ENCODE results near the gene PRPF6.

- TF ChIP-seq, protein P1, sequence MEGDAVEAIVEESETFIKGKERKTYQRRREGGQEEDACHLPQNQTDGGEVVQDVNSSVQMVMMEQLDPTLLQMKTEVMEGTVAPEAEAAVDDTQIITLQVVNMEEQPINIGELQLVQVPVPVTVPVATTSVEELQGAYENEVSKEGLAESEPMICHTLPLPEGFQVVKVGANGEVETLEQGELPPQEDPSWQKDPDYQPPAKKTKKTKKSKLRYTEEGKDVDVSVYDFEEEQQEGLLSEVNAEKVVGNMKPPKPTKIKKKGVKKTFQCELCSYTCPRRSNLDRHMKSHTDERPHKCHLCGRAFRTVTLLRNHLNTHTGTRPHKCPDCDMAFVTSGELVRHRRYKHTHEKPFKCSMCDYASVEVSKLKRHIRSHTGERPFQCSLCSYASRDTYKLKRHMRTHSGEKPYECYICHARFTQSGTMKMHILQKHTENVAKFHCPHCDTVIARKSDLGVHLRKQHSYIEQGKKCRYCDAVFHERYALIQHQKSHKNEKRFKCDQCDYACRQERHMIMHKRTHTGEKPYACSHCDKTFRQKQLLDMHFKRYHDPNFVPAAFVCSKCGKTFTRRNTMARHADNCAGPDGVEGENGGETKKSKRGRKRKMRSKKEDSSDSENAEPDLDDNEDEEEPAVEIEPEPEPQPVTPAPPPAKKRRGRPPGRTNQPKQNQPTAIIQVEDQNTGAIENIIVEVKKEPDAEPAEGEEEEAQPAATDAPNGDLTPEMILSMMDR (IDR thresholded peaks at IDR 0.05; ENCODE audit: low read depth, low read length, poor library complexity, severe bottlenecking) = no peak
- peak; percentile 78; the same call in 1 of the 2 replicates for TF ChIP-seq EZH2phosphoT487 (IDR thresholded peaks at IDR 0.05; ENCODE audit: borderline replicate concordance, low read length)
Measured at GRCh38 chr20:64049878-64050260, 68.9 kb downstream of the PRPF6 start.
